GM18520 (cell line): ENCODE data around the gene MPPED1.
A peak's percentile ranks its signal among the peaks of the same experiment; 100 is the strongest.

Source experiments
- ATAC-seq: cut with Tn5 transposase; IDR thresholded peaks from one replicate; pipeline ENCODE4 v1.9.1; 2021; ENCODE audit not compliant: unreplicated experiment

The MPPED1 gene

DNA sequence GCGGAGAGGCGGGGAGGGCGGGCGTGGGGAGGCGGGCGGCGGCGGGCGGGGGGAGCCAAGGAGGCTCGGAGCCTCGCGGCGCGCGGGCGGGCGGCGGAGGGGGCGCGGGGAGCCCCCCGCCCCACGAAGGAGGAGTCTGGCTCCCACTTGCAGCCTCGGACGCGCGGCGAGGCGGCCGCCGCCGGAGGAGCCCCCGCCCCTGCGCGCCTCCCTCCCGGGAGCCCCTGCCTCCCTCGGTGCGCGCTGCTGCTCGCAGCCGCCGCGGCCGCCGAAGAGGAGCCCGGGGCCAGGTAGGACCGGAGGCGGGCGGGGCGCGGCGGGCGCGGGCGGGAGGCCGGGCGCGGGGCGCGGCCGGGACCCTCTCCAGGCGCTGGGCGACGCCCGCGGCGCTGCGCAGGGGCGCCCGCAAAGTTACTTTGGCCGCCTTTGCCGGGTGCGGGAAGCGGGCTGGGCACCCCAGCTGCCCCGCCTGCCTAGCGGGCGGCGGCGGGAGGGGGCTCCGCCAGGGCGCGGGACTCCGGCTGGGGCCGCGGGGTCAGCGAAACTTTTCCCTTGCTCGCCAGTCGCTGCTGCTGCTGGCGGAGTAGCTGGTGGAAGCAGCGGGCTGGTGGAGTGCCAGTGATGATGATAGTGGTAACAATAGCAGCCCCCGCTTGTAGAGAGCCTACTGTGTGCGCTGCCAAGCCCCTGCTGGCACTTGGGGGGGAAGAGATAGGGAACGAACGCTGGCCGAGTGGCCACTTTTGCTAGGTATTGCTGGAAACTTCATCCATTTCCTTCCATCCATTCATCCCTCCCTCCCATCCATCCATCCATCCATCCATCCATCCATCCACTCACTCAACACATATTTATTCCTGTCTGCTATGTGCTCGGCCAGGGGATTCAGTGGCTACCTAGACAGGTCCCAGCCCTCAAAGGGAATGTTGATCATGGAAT lies at the start of gene MPPED1:
Gene MPPED1, plus strand, starts transcription at position 146 of the 939 bp plus-strand sequence. CDS start 12,972 bp downstream, outside the sequence.
- no peak for ATAC-seq

DNA sequence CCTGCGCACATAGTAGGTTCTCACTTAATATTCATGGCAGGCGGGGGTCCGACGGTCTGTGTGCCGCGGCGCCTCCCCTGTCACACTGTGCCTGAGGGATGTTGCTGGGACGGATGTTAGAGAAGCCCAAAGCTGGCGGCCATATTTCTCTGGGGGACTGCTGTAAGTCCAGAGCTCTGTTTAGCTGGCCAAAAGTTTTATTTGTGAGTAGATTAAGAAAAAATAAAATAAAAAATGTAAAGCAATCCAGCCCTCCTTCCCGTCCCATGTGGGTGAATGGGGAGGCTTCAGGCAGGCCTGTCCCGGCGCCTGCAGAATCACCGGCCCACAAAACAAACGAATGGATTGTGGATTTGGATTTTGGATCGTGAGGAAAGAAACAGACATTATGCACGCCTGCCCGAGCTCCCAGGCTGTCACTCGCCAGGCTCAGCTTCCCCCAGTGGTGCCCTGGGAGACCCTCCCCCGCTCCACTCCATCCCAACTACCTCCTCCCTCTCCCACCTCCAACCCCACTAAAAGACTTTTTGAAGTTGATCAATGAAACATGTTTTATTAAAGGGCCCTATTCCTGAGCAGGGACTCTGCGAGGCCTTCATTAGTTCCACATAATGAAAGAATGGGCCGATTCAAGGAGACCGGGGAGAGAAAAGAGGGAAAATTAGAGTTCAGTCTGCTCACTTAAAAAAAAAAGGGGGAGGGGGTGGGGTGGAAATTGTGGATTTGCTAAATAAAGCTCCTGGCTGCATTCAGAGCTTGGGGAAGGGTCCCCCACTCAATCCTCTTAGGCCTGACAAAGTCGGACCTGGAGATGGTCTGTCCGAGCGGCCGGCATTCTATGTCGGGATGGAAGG lies 48.3 kb upstream of the MPPED1 start:
- no peak for ATAC-seq

- no peak for ATAC-seq
Measured at GRCh38 chr22:43364169-43364435, 47.7 kb upstream of the MPPED1 start.

DNA sequence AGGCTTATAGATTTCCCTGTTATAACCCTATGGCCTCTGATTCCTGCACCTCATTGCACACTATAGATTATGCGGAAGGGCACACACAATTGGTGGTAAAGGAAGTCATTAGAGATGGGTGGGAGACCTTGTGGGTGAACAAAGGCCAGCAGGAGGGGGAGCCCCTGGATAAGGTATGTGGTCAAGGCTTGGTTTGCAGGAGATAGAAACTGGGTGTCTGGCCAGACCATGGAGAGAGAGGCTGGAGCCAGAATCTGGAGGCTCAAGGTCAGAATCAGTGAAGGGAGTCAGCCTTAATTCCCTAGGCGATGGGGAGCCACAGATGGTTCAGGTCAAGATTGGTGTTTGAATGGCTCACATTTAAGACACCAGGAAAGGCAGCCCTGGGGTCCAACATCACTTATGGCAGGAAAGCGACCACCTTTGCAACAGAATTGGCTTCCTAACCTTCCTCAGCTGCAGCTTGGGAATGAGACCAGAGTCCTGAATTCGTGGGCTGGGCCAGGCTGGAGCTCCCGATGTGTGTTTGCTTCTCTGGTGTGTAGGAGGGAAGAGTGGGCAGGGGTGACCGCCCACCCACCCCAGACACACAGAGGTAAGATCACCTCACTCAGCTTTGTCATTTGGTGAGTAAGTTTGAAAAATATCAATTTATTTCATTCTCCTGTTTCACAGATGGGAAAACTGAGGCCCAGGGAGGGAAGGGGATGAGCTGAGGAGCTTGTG lies 45.9 kb upstream of the MPPED1 start:
- ATAC-seq: no peak

DNA sequence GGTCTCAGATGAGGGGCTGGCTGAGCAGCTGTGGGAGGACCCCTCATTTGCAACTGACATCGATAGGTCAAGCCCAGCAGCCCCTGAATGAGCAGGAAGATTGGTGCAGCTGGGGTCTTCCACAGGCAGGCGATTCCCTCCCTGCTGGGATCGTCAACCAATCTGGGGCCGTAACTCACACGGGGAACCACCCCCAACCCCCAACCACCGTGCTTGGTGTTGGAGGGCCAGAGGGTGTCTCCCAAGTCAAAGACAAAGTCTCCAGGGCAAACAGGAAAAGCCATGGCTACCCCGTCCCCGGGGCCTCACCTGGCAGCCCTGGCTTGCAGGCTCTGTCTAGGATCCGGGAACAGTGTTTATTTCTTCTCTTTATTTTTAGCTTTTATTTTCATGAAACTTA lies 41.8 kb upstream of the MPPED1 start:
- no peak for ATAC-seq

DNA sequence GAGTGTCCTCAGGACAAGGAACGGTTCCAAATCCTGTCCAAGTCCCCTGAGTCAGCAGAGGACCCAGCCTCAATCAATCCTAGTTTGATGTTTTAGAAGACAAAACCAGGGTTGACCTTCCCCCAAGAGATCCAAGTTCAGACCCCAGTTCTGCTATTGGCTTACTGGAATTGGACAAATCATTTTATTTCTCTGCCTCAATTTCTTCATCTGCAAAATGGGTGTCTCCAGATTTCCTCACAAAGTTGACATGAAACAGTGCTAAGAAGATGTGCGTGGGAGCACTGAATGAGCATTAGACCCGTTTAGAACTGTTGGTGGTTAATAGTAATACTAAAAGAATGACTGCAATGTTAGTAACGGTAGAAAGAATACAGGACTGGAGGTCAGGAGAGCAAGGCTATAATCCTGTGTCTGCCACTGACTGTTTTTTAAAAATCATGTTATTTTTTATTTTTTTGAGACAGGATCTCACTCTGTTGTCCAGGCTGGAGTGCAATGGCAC lies 35.8 kb upstream of the MPPED1 start:
- no peak for ATAC-seq

DNA sequence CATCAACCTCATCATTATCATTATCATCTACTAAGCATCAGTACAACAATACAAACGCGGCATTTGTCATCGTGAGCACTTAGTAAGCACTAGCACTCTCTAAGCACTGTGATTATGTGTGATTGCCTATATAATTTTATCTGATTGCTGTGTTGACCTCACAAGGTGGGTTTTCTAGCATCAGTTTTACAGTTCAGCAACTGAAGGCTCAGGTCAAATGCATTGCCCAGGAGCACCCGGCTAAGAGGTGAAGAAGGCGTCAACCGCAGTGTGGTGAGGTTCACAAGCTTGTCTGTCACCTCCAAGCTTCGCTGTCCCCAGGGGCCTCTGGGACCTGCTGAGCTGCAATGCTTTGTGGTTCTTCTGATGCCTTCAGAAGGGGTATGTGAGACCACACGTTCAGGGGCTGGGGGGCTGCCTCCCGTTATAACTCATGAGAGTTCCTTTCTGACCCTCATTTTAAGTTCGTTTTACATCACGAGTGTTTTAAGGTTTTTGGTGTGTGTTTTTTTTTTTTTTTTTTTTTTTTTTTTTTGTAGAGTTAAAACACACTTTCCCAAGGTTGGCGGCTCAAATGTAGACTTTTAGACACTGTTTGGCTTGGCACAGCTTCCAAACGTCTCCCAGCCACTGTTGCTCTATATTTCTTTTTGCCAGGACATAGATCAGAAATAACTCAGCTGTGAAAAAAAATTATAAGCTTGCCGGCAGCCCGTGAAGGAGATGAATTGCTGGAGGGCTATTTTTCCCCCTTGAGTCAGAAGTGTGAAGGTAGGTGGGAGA lies 34.9 kb upstream of the MPPED1 start:
- ATAC-seq: peak; percentile 62

DNA sequence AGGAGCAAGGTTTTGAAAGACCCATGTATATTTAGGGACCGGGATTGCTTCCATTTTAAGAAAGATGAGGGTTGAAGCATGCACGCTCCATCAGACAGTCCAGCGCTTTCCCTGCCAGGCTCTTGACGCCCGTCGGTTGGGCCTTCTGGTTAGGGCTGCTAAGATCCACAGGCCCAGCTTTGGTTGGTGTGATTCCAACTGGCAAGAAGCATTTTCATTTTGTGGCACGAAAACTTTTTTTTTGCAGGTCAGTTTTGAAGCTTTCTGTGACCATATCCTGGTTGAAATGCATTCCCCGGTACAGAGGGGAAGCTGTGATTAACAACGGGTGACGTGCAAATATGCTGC lies 34.3 kb upstream of the MPPED1 start:
- no peak for ATAC-seq

- no peak for ATAC-seq
Measured at GRCh38 chr22:43377896-43378704, 33.7 kb upstream of the MPPED1 start.

DNA sequence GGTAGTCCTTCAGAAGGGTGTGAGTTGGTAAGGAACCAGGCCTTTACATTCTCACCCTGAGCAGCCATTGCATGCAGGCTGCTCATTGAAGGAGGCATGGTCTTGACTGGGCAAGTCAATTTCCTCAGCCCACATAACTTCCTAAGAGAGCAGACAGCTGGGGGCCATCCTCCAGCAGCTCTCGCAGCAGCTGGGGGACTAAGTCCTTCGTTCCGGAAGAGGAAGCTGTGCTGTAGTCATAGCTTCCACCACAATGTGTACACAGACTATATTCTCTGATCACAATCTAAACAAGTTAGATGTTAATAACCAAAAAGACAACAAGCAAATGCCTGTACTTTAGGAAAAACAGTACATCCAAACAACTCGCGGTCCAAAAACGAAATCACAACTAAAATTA lies 30.1 kb upstream of the MPPED1 start:
- ATAC-seq: no peak

DNA sequence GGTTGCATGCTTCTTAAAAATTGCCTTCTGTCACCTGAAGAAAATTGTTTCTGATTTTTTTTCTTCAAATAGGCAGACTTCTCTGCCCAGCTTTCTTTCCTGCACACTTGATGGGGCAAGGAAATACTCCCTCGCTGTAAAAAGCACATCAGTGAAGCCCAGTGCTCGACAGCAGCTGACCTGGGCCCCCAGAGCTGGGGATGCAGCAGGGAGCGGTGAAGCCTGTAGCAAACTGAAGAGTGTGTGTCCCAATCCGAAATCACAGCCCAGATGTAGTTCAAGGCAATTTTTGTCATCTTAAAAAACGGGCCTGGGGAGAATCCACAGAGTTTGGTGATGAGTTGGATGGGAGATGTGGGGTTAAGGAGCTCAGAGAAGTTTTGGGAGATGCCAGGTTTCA lies 27.0 kb upstream of the MPPED1 start:
- no peak for ATAC-seq

DNA sequence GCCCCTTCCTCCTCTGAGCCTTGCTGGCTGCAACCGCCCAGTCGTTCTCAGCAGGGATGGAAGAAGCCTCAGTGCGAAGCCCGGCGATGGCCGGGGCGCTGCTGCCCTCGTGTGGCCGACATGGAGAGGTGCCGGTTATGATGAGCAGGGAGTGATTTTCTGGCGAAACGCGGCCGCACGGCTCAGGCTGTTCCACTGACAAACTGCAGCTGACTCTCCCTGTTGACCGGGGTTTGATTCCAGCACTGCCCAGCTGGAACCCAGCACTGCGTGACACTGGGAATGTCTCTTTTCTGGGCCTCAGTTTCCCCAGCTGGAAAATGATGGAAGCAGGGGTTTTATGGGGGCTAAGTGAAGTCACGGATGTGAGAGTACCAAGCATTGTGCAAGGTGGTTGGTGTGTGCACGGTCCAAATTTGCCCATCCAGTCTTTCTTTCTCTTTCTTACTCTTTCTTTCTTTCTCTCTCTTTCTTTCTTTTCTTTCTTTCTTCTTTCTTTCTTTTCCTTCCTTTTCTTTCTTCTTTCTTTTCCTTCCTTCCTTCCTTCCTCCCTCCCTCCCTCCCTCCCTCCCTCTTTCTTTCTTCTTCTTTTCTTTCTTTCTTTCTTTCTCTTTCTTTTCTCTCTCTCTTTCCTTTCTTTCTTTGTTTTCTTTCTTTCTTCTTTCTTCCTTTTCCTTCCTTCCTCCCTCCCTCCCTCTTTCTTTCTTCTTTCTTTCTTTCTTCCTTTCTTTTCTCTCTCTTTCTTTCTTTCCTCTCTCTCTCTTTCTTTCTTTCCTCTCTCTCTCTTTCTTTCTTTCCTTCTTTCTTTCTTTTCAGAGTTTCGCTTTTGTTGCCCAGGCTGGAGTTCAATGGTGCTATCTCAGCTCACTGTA lies 25.8 kb upstream of the MPPED1 start:
- no peak for ATAC-seq

- ATAC-seq: no peak
Measured at GRCh38 chr22:43387815-43388214, 24.0 kb upstream of the MPPED1 start.

DNA sequence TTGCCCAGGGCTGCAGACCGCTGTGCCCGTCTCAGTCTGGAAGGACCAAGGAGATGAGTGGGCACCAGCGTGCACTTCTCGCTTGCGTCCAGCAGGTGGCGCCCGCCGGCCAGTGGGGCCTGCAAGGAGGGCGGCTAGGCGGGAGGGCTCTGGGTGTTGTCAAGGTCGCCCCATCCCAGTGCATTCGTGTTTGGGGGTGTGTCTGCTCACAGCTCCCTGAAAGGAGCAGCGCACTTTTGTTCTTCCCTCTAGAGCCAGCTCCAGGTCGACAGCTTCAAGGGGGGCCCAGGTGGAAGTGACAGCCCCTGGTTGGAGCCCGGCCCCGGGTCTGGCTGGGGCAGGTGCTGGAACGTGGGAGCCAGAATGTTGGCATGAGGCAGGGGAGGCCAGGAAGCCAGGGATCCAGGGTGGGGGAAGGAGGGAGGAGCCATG lies 23.4 kb upstream of the MPPED1 start:
- no peak for ATAC-seq

- ATAC-seq: no peak
Measured at GRCh38 chr22:43389227-43389836, 22.5 kb upstream of the MPPED1 start.

DNA sequence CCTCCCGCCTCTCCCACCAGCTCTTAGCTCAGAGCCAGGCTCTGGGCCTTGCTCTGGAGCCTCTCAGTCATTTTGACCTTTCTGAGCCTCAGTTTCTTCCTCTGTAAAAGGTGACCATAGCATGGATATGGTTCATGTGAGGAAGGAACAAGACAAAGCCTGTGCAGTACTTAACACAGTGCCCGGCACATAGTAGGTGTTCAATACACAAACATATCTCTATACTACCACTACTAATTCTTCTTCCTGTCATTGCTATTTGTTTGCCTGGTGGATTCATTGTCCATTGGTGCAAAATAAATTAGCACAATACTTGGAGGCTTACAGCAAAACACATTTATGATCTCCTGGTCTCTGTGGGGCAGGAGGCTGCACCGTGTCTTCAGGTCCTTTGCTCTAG lies 21.6 kb upstream of the MPPED1 start:
- ATAC-seq: no peak

- no peak for ATAC-seq
Measured at GRCh38 chr22:43390872-43391271, 20.9 kb upstream of the MPPED1 start.

GRCh38 chr22:43391306-43391705 lies 20.5 kb upstream of the MPPED1 start:
- no peak for ATAC-seq
